GM19351 (cell line): ENCODE data around the gene NT5DC4.
A peak's percentile ranks its signal among the peaks of the same experiment; 100 is the strongest.
"Not testable (repeated sequence)": the region's sequence is repeated elsewhere in the genome, so short reads cannot be mapped to it uniquely, and the experiment has no call there.

Experiments
- ATAC-seq: cut with Tn5 transposase; IDR thresholded peaks from one replicate; pipeline ENCODE4 v1.9.1; 2021; ENCODE audit warnings: mild to moderate bottlenecking, moderate library complexity; ENCODE audit not compliant: unreplicated experiment

NT5DC4 gene

GRCh38 chr2:112699984-112700667 is 20.7 kb upstream of the NT5DC4 start:
- no peak for ATAC-seq

GRCh38 chr2:112701052-112701451 is 19.8 kb upstream of the NT5DC4 start:
- ATAC-seq: no peak

GRCh38 chr2:112703684-112704083 is 17.1 kb upstream of the NT5DC4 start:
- ATAC-seq: no peak

DNA sequence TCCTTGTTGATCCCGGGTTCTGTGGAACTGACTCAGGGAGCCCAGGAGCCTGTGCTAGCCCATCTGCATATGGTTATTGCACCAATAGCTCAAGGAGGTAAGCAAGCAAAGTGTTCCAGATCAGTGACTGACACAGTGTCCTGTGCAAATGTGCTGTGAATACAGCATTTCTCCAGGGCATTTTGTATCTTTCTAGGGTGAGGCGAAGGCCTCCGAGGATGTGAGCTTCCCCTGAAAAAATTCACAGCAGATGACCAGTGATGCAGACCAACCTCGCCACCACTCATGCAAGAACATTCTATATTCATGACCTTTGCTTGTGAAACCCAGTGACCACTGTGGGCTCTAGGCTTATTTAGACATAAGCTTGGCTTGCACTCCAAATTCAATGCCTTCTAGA is 15.2 kb upstream of the NT5DC4 start:
- ATAC-seq: no peak

DNA sequence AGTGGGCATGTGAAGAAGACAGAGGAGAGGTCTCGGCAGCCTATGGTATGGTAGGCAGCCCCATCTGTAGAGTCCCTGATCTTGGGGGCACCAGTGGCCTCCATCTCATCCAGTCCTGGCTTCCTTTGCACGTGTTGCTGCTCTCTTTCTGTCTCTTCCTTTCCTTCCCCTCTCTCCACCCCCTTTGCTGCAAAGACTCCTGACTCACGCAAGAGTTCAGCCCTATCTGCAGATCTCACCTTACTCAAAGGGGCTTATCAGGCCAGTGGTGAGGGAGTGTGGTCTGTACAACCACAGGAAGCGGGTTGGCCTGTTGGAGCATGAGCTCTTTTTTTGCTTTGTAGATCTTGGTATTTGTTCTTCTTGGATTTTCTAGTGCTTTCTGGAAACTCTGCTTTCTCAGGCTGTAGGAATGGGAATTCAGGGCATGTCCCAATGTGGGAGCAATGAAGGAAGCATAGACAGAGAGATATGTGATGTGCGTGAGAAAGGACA is 14.6 kb upstream of the NT5DC4 start:
- ATAC-seq: peak; percentile 40

GRCh38 chr2:112706947-112707346 is 13.9 kb upstream of the NT5DC4 start:
- ATAC-seq: not testable (repeated sequence)

GRCh38 chr2:112708968-112709367 is 11.9 kb upstream of the NT5DC4 start:
- no peak for ATAC-seq

GRCh38 chr2:112709703-112710102 is 11.1 kb upstream of the NT5DC4 start:
- no peak for ATAC-seq

DNA sequence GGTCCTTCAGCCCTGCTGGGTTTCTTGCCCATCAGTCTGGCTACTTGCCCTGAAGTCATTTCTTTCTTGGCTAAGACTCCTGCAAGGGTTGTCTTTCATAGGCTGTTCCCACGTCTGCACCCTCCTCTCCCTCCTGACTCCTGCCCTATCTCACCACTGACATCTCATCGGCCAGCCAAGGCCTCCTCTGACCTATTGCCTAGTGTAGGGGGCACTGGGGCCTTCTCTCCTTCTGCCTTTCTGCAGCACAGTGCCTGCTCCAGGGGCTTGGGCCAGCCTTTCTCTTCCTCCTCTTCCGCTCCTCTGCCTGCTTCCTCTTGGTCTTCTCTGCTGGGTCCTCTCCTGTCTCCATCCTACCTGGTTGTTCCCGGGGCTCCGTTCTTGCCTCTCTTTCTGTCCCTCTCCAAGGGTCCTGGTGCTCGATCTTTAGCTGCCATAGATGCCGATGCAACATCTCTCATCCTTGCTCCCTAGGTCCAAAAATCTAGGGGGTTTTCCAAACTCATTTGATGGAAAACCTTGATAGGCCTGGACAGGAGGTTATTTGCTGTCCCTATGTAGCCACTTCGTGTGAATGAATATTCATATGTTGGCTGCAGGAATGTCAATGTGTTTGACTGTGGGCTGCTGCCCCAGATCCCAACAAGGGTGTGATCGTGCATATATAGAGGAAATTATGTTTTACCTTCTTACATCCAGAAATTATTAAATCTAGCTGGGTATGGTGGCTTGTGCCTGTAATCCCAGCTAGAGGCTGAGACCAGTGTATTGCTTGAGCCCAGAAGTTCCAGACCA is 9.7 kb upstream of the NT5DC4 start:
- no peak for ATAC-seq

DNA sequence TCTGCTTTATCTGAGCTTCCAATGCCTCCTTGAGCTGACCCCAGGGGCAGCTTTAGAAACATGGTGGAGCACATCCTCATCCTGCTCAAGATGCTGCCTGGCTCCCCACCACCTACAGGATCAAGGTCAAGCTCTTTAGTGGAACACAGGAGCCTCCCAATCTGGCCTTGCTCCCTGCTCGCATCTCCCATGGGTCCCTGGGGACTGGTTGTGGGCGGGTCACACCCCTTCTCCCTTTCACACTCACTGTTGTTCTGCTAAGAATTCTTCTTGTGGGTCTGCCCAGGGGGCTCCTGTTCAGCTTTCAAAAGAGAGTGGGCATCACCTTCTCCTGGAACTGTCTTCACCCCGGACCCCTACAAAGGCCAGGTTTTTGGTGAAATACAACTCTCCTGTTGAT is 8.4 kb upstream of the NT5DC4 start:
- no peak for ATAC-seq

- no peak for ATAC-seq
Observed at GRCh38 chr2:112712903-112713584, 7.8 kb upstream of the NT5DC4 start.

DNA sequence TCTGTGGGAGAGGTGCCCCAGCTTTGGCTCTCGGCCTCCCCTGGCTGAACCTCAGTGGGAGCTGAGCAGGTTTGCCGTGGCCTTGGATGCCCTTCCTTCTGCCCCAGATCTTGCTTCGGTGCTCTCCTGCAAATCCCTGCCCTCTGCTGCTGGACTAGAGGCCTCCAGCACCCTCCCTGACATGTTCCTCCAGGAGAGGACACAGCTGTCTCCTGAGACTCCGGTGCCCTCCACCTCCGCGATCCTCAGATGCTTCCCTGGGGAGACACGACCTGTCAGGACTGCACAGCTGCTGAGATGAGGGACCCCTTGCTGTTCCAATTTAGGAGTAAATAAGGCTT is 7.3 kb upstream of the NT5DC4 start:
- no peak for ATAC-seq

DNA sequence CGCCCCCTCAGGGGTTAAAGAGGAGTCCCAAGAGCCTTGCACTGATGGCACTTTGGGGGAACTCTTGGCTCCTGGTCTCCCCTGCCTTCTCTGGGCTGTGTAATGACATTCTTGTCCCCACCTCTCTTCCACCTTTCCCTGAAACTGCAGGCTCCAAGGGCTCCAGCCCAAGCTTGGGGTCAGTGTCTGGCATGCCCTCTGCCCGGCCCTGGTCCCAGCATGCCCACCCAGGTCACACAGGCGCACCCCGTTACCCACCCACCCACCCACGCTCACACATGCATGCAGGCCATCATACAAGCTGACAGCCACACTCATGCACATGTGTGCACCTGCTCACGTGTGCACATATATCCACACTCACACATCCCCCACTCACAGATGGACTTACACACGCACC is 6.9 kb upstream of the NT5DC4 start:
- ATAC-seq: no peak

DNA sequence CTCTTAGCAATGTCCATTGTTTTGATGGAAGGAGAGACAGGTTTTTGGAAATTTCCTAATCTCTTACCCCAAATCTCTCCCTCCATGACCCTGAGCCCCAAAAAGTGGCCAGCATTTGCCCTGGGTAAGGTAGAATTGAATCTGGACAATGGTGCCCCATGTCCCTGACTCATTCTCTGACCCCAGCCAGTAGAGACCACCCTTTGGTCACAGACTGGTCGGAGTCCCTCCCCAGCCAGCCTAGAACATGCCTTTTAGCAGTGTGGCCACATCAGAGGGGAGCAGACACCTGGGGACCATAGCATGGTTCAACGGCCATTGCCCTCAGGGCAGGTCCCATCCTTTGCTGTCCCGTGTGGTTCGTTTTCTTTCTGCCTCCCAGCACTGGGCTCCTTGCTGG is 6.5 kb upstream of the NT5DC4 start:
- ATAC-seq: no peak

DNA sequence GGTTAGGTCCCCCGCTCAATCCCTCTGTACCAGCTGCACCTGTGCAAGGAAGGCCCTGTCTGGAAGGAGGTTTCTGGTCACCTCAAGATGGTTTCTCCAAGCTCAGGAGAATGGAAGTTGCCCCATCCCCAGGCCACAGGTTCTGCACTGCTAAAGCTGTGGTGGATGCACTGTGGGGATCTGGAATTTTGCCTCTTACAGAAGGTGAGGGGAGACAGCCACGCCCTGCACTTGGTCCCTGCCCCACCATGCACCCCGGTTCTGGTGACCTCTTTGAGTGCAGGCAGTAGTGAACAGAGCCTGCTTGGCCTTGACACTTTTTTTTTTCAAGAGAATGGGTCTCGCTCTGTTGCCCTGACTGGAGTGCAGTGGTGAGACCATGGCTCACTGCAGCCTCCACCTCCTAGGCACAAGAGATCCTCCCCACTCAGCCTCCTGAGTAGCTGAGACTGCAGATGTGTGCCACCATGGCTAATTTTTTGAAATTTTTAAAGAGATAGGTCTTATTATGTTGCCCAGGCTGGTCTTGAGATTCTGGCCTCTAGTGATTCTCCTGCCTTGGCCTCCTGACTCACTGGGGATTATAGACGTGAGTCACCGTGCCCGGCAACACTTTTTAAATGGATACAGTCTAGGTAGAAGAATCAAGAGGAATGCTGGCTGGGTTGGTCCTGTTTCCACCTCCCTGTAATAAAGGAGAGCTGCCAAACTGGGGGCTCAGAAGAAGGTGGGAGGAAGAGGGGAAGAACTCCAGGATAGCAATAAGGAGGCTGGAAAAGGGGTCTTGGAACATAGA is 5.8 kb upstream of the NT5DC4 start:
- ATAC-seq: no peak

DNA sequence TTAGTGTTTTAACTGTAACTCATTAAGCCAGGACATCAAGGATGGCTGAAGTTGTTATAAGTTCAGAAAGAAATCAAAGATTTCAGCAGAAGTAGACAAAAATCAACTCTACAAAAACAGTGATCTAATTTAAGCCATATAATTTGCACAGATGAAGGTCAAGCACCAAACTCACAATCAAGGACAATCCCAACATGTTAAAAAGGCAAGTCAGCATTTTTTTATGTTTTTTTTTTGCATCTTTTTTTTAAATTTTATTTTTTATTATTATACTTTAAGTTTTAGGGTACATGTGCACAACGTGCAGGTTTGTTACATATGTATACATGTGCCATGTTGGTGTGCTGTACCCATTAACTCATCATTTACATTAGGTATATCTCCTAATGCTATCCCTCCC is 4.7 kb upstream of the NT5DC4 start:
- not testable (repeated sequence) for ATAC-seq

- ATAC-seq: not testable (repeated sequence)
Observed at GRCh38 chr2:112716826-112717352, 3.9 kb upstream of the NT5DC4 start.

DNA sequence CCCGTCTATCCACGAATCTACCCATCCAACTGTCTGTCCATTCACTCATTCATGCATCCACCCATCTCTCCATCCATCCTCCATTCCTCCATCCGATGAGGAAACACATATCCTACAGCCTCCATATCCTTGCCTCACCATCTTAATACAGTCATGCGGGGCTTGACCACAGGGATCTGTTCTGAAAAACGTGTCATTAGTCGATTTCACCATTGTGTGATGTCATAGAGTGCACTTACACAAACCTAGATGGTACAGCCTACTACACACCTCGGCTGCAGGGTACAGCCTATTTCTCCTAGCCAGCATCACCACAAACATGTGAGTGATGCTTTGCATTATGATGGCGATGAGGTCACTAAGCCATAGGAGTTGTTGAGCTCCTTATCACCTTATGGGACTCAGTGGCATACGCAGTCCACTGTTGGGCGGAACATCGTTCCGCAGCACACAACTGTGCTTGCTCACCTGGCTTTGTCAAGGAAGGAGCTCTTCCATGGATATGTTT is 1.9 kb upstream of the NT5DC4 start:
- ATAC-seq: no peak

DNA sequence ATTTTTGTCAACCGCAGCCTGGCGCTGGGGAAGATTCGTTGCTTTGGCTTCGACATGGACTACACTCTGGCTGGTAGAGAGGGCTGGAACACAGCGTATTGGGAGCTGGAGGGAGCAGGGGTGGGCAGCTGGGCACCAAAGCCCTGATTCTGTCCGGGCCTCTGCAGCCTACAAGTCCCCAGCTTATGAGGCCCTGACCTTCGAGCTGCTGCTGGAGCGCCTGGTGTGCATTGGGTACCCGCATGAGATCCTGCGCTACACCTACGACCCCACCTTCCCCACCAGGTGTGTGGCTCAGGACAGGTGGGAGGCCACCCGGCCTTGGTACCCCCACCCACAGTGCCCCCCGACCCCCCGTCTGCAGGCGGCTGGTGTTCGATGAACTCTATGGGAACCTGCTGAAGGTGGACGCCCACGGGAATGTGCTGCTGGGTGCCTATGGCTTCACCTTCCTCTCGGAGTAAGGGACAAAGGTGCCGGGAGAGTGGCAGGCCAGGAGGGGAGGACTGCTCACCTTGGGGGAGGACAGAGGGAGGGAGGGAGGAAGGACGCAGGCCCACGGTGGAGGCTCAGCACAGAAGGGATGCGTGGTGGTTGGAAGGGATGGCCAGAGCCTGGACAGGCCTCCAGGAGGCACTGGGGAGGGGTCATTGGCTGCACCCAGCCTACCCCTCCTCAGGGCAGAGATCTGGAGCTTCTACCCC is 1.2 kb downstream of the NT5DC4 start:
- no peak for ATAC-seq
